Gastrocnemius medialis (tissue), 4 donors: ENCODE measurements around the gene ZNF467. TPM values are rescaled to one million over a fixed set of nuclear protein-coding genes. Genes with fewer than 3 reads are reported as not detected.

Source experiments
- ATAC-seq, 2 donors: fragments of 150-250 bp; one replicate each; pipeline ENCODE4 v1.9.1; 2016
- DNase-seq, 2 donors: peaks; one replicate each; pipeline ENCODE4 v3.0.0-alpha.2; 2019
- H3K27ac ChIP-seq, 4 donors: fragments of 200-600 bp; sonication (generic); 1 replicate in 1 of 4; 2 replicates in 3 of 4; pipeline ENCODE4 v1.5.1; 2016 to 2018; ENCODE audit warnings: mild to moderate bottlenecking in 2 of 4, moderate library complexity in 1 of 4
- H3K27me3 ChIP-seq, 3 donors: fragments of 200-600 bp; sonication (generic) in 2 of 3; 1 replicate in 1 of 3; 2 replicates in 2 of 3; pipeline versions ENCODE4 v1.5.1 to v1.6.0; 2016 to 2019; ENCODE audit warnings: mild to moderate bottlenecking in 1 of 3, moderate library complexity in 1 of 3
- H3K36me3 ChIP-seq, 2 donors: fragments of 200-600 bp; sonication (generic) in 1 of 2; one replicate each; pipeline ENCODE4 v1.5.1; 2017 to 2018
- H3K4me1 ChIP-seq, 2 donors: fragments of 200-600 bp; sonication (generic) in 1 of 2; one replicate each; pipeline ENCODE4 v1.5.1; 2016 to 2017; ENCODE audit warnings: mild to moderate bottlenecking in 2 of 2
- H3K4me3 ChIP-seq, 4 donors: fragments of 200-600 bp; sonication (generic) in 3 of 4; 1 replicate in 1 of 4; 2 replicates in 3 of 4; pipeline ENCODE4 v1.5.1; 2016 to 2019; ENCODE audit warnings: mild to moderate bottlenecking in 2 of 4
- H3K9me3 ChIP-seq, 3 donors: fragments of 200-600 bp; sonication (generic) in 2 of 3; 1 replicate in 1 of 3; 2 replicates in 2 of 3; pipeline ENCODE4 v1.5.1; 2016 to 2019
- POLR2A ChIP-seq, 2 donors: fragments of 450-650 bp; IDR thresholded peaks; one replicate each; pipeline ENCODE4 v1.6.1; 2017; ENCODE audit warnings: antibody characterized with exemption in 2 of 2, mild to moderate bottlenecking in 2 of 2, moderate library complexity in 2 of 2
- in situ Hi-C, 4 donors: fragments of 200-750 bp; cut with MboI; loops; one replicate each; pipeline versions ENCODE4 v1.15.0 to v1.8.0; 2017; ENCODE audit warnings: low sequenced_read_pairs in 4 of 4
- intact Hi-C: fragments of 100-400 bp; cut with DNase I; formaldehyde crosslinking; loops from one replicate; pipeline ENCODE4 v1.15.1; 2023; ENCODE audit warnings: low total_unique reads
- total RNA-seq, 4 donors: library from RNA; depleted of rRNA; stranded (reverse); fragments of >200 nt; gene quantifications; one replicate each; pipeline versions ENCODE4 v1.1.0 to v1.2.3, GENCODE V29; 2016
- TF ChIP-seq, protein P1 (sequence below), 5 experiments: fragments of 450-650 bp in 3 of 5; fragments of 200-600 bp in 2 of 5; sonication (generic) in 2 of 5; IDR thresholded peaks in 4 of 5; conservative IDR thresholded peaks in 1 of 5; 1 replicate in 4 of 5; 2 replicates in 1 of 5; pipeline ENCODE4 v1.5.1; 2016 to 2019; ENCODE audit warnings: antibody characterized with exemption in 5 of 5, mild to moderate bottlenecking in 3 of 5, moderate library complexity in 3 of 5

The ZNF467 gene
- total RNA-seq, 4 donors from 2014 or later: 0.15 to 1.8 (median 0.95) TPM

DNA sequence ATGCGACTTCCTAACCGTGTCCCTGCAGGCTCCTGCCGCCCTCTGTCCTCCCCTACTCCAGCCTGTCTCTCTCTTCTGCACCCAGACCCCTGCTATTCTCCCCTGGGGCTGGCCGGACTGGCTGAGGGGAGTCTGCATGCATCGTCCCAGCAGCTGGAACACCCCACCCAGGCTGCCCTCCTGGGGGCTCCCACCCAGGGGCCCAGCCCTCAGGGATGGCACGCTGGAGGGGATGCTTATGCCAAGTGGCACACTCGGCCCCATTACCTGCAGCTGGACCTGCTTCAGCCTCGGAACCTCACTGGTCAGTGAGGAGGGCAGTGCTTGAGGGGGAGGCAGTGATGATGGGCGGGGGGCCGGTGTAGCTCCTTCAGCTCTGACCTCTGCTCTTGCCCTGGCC is 21.7 kb upstream of the ZNF467 start:
- in situ Hi-C loops (no loop called here), intact Hi-C loops (no loop called here)
- no peak overlapping the region for H3K4me3 ChIP-seq
- ATAC-seq: no peak
- no peak overlapping the region for H3K27ac ChIP-seq
- no peak for DNase-seq
- H3K4me1 ChIP-seq: no peaks in the 10 kb centered on the region
- no peaks in the 10 kb centered on the region for H3K36me3 ChIP-seq
- TF ChIP-seq, protein P1, sequence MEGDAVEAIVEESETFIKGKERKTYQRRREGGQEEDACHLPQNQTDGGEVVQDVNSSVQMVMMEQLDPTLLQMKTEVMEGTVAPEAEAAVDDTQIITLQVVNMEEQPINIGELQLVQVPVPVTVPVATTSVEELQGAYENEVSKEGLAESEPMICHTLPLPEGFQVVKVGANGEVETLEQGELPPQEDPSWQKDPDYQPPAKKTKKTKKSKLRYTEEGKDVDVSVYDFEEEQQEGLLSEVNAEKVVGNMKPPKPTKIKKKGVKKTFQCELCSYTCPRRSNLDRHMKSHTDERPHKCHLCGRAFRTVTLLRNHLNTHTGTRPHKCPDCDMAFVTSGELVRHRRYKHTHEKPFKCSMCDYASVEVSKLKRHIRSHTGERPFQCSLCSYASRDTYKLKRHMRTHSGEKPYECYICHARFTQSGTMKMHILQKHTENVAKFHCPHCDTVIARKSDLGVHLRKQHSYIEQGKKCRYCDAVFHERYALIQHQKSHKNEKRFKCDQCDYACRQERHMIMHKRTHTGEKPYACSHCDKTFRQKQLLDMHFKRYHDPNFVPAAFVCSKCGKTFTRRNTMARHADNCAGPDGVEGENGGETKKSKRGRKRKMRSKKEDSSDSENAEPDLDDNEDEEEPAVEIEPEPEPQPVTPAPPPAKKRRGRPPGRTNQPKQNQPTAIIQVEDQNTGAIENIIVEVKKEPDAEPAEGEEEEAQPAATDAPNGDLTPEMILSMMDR (IDR thresholded peaks at IDR 0.05 in 4 of 5, conservative IDR thresholded peaks at IDR 0.05 in 1 of 5): no peak
- no peak for TF ChIP-seq POLR2A (IDR thresholded peaks at IDR 0.05)
- H3K27me3 ChIP-seq: peaks cover 12 to 19% (median 15%) of the 10 kb centered on the region in 3 donors
- H3K9me3 ChIP-seq: no peaks in the 10 kb centered on the region

DNA sequence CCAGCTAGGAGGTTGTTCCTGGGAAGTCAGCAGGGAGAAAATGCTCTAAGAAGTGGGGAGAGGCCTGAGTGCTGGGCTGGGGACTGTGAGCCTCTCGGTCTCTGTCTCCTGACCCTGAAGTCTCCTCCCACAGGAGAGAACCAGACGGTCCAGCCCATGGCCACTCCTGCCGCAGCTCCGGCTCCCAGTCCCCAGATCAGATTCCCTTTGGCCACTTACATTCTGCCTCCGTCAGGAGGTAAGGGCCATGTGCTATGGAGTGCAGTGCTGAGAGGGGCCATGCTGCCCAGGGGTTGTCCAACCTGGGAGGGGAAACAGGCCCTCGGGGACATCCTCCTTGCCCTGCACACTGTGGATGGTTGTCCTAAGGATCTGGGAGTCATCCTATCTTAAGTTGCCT is 21.3 kb upstream of the ZNF467 start:
- peaks cover 15 to 23% (median 20%) of the 10 kb centered on the region in 3 donors for H3K27me3 ChIP-seq
- H3K27ac ChIP-seq: no peak overlapping the region
- no peaks in the 10 kb centered on the region for H3K4me1 ChIP-seq
- in situ Hi-C loops: no loop called here
- H3K36me3 ChIP-seq: no peaks in the 10 kb centered on the region
- H3K9me3 ChIP-seq: no peaks in the 10 kb centered on the region
- intact Hi-C loops: no loop called here
- TF ChIP-seq POLR2A (IDR thresholded peaks at IDR 0.05): no peak
- TF ChIP-seq, protein P1 (IDR thresholded peaks at IDR 0.05 in 4 of 5, conservative IDR thresholded peaks at IDR 0.05 in 1 of 5): no peak
- DNase-seq (no peak), ATAC-seq (no peak)
- no peak overlapping the region for H3K4me3 ChIP-seq

DNA sequence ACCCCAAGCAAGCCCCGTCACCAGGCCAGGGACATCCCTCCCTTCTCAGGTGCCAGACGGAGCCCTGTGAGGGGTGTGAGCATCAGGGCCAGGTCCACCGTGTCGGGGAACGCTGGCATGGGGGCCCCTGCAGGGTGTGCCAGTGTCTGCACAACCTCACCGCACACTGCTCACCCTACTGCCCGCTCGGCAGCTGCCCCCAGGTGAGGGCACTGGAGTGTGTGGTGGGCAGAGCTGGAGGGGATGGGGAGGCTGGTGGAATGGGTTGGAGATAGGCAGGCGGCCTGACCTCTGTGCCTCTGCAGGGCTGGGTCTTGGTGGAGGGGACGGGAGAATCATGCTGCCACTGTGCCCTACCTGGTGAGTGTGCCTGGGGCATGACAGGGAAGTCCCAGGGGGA is 19.9 kb upstream of the ZNF467 start:
- no peak for DNase-seq
- in situ Hi-C loops: no loop called here
- no peak overlapping the region for H3K4me3 ChIP-seq
- peaks cover 25 to 32% (median 28%) of the 10 kb centered on the region in 3 donors for H3K27me3 ChIP-seq
- no peaks in the 10 kb centered on the region for H3K4me1 ChIP-seq
- no peaks in the 10 kb centered on the region for H3K9me3 ChIP-seq
- intact Hi-C loops: no loop called here
- no peak overlapping the region for H3K27ac ChIP-seq
- TF ChIP-seq, protein P1 (IDR thresholded peaks at IDR 0.05 in 4 of 5, conservative IDR thresholded peaks at IDR 0.05 in 1 of 5): no peak
- TF ChIP-seq POLR2A (IDR thresholded peaks at IDR 0.05): no peak
- no peaks in the 10 kb centered on the region for H3K36me3 ChIP-seq
- ATAC-seq: no peak

DNA sequence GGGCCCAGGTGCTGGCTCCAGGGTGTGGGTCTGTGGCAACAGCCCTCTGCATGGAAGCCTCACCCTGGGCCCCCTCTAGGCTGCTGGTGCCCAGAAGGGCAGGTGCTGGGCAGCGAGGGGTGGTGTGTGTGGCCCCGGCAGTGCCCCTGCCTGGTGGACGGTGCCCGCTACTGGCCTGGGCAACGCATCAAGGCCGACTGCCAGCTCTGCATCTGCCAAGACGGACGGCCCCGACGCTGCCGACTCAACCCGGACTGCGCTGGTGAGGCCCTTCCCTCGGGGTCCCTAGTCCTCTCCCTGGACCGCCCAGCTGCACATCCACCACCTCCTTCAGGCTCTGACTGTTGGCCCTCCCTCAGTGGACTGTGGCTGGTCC is 18.8 kb upstream of the ZNF467 start:
- TF ChIP-seq POLR2A (IDR thresholded peaks at IDR 0.05): no peak
- TF ChIP-seq, protein P1 (IDR thresholded peaks at IDR 0.05 in 4 of 5, conservative IDR thresholded peaks at IDR 0.05 in 1 of 5): no peak
- no peak for ATAC-seq
- Histone ChIP-seq H3K4me3 (no peak overlapping the region), H3K36me3 (no peaks in the 10 kb centered on the region), H3K9me3 (no peaks in the 10 kb centered on the region), H3K4me1 (no peaks in the 10 kb centered on the region), H3K27me3 (peaks cover 25 to 32% (median 30%) of the 10 kb centered on the region in 3 donors), H3K27ac (no peak overlapping the region)
- DNase-seq: no peak
- intact Hi-C loops (no loop called here), in situ Hi-C loops (no loop called here)
